SK-N-SH (cell line): Measurements from ENCODE around the gene GGCX. TPM values are rescaled to one million over a fixed set of nuclear protein-coding genes. Genes with fewer than 3 reads are reported as not detected.

Experiments used
- CTCF ChIA-PET: fragments of 300-600, 350-600 bp; formaldehyde crosslinking; extraction: SDS; loops from one replicate; lab custom pipeline; 2021; lab: Yijun Ruan, JAX
- POLR2A ChIA-PET: fragments of 350-600 bp; sonication (Branson Sonifier 250); formaldehyde crosslinking; extraction: SDS; loops from one replicate; lab custom pipeline; 2020; ENCODE audit warnings: antibody characterized with exemption, inconsistent platforms; lab: Yijun Ruan, JAX
- DNase-seq: peaks from one replicate; pipeline ENCODE4 v3.0.0; 2012
- H2AFZ ChIP-seq: fragments of 200-600 bp; sonication (generic); 2 replicates; pipeline ENCODE4 v1.8.1; 2016; ENCODE audit warnings: antibody characterized with exemption, mild to moderate bottlenecking, low read depth
- H3F3A ChIP-seq: fragments of 200-600 bp; sonication (generic); replicated peaks from 2 replicates; pipeline ENCODE3; 2016; ENCODE audit warnings: antibody characterized with exemption, mild to moderate bottlenecking; ENCODE audit not compliant: insufficient read depth
- H3K27ac ChIP-seq, 2 experiments: fragments of 200-500 bp in 1 of 2; fragments of 200-600 bp in 1 of 2; sonication (Bioruptor generic) in 1 of 2; sonication (generic), shearing (Covaris generic) in 1 of 2; 2 replicates each; pipeline versions ENCODE4 v1.5.1 to v1.6.1; 2014 to 2016; ENCODE audit warnings: low read depth in 2 of 2, inconsistent platforms in 1 of 2, low read length in 1 of 2, mild to moderate bottlenecking in 1 of 2, mixed read lengths in 1 of 2
- H3K27me3 ChIP-seq: fragments of 200-600 bp; sonication (generic), shearing (Covaris generic); 2 replicates; pipeline ENCODE4 v1.6.1; 2016; ENCODE audit warnings: mixed run types; ENCODE audit not compliant: insufficient read depth
- H3K36me3 ChIP-seq, 2 experiments: fragments of 200-500 bp in 1 of 2; fragments of 200-600 bp in 1 of 2; sonication (Bioruptor generic) in 1 of 2; sonication (generic) in 1 of 2; replicated peaks in 1 of 2; 2 replicates each; pipeline versions ENCODE3 to v1.5.1; 2014 to 2016; ENCODE audit warnings: low read length in 1 of 2, mild to moderate bottlenecking in 1 of 2; ENCODE audit not compliant: insufficient read depth in 2 of 2, control insufficient read depth in 1 of 2
- H3K4me1 ChIP-seq, 2 experiments: fragments of 200-500 bp in 1 of 2; fragments of 200-600 bp in 1 of 2; sonication (Bioruptor generic) in 1 of 2; sonication (generic), shearing (Covaris generic) in 1 of 2; 2 replicates each; pipeline versions ENCODE4 v1.5.1 to v1.6.1; 2014 to 2016; ENCODE audit warnings: low read depth in 1 of 2, low read length in 1 of 2, mixed run types in 1 of 2; ENCODE audit not compliant: insufficient read depth in 2 of 2, control insufficient read depth in 1 of 2
- H3K4me2 ChIP-seq: fragments of 200-600 bp; sonication (generic), shearing (Covaris generic); 2 replicates; pipeline ENCODE4 v1.6.1; 2017; ENCODE audit warnings: mixed run types
- H3K4me3 ChIP-seq, 2 experiments: fragments of 200-500 bp in 1 of 2; fragments of 200-600 bp in 1 of 2; sonication (Bioruptor generic) in 1 of 2; sonication (generic), shearing (Covaris generic) in 1 of 2; 2 replicates each; pipeline versions ENCODE4 v1.5.1 to v1.8.1; 2014 to 2016; ENCODE audit warnings: low read depth in 2 of 2, inconsistent platforms in 1 of 2, low read length in 1 of 2, mild to moderate bottlenecking in 1 of 2, mixed read lengths in 1 of 2, moderate library complexity in 1 of 2
- H3K79me2 ChIP-seq: fragments of 200-600 bp; sonication (generic); 2 replicates; pipeline ENCODE4 v1.8.1; 2017; ENCODE audit warnings: mild to moderate bottlenecking; ENCODE audit not compliant: insufficient read depth
- H3K9ac ChIP-seq: fragments of 200-600 bp; sonication (generic); 2 replicates; pipeline ENCODE4 v1.6.1; 2017; ENCODE audit warnings: mixed run types
- H3K9me2 ChIP-seq: fragments of 200-600 bp; sonication (generic); 2 replicates; pipeline ENCODE4 v1.6.1; 2017; ENCODE audit warnings: mixed run types
- H3K9me3 ChIP-seq: fragments of 200-600 bp; sonication (generic); 2 replicates; pipeline ENCODE4 v1.6.1; 2017; ENCODE audit warnings: mixed run types, mild to moderate bottlenecking, moderate library complexity
- H4K20me1 ChIP-seq: fragments of 200-600 bp; sonication (generic); 2 replicates; pipeline ENCODE4 v1.6.1; 2017; ENCODE audit warnings: mild to moderate bottlenecking, mixed run types; ENCODE audit not compliant: insufficient read depth
- CHD2 ChIP-seq: fragments of 150-350 bp; IDR thresholded peaks from 2 replicates; pipeline ENCODE4 v1.6.1; 2018; ENCODE audit warnings: low read length; ENCODE audit not compliant: partially characterized antibody
- CTCF ChIP-seq: fragments of 200-600 bp; sonication (generic); IDR thresholded peaks from 2 replicates; pipeline ENCODE4 v1.6.1; 2017; ENCODE audit warnings: antibody characterized with exemption, mild to moderate bottlenecking, moderate library complexity
- ELF1 ChIP-seq: IDR thresholded peaks from 2 replicates; pipeline ENCODE4 v1.4.0; 2012
- EZH2phosphoT487 ChIP-seq: fragments of 200-600 bp; sonication (generic); IDR thresholded peaks from 2 replicates; pipeline ENCODE4 v1.6.1; 2017; ENCODE audit warnings: low read depth, mixed run types, mild to moderate bottlenecking, antibody characterized with exemption, moderate library complexity, borderline replicate concordance
- FOXM1 ChIP-seq: IDR thresholded peaks from 2 replicates; pipeline ENCODE4 v1.4.0; 2012; ENCODE audit warnings: low read depth, mild to moderate bottlenecking
- JUND ChIP-seq: IDR thresholded peaks from 2 replicates; pipeline ENCODE4 v1.4.0; 2012
- MAX ChIP-seq: IDR thresholded peaks from 2 replicates; pipeline ENCODE4 v1.4.0; 2012; ENCODE audit warnings: low read depth
- MXI1 ChIP-seq: IDR thresholded peaks from 2 replicates; pipeline ENCODE4 v1.6.1; 2012; ENCODE audit warnings: mild to moderate bottlenecking, low read depth, low read length, improper control_type of control experiment
- PBX3 ChIP-seq: IDR thresholded peaks from 2 replicates; pipeline ENCODE4; 2012
- SMC3 ChIP-seq: IDR thresholded peaks from 2 replicates; pipeline ENCODE4 v1.6.1; 2012; ENCODE audit warnings: low read depth, low read length, improper control_type of control experiment
- TCF12 ChIP-seq: IDR thresholded peaks from 2 replicates; pipeline ENCODE4 v1.4.0; 2012
- USF1 ChIP-seq: IDR thresholded peaks from 2 replicates; pipeline ENCODE4 v1.4.0; 2012; ENCODE audit warnings: low read depth, borderline replicate concordance
- USF2 ChIP-seq: fragments of 150-350 bp; IDR thresholded peaks from 2 replicates; pipeline ENCODE4 v1.6.1; 2017; ENCODE audit warnings: antibody characterized with exemption, low read length, low read depth, borderline replicate concordance
- WGBS: methylation state at CpG from one replicate; pipeline ENCODE4 v1.1.6; 2017; ENCODE audit warnings: low lambda C conversion rate; 5-methylcytosine and 5-hydroxymethylcytosine counted together
- polyA plus RNA-seq, 3 experiments: library from polyadenylated mRNA; depleted of rRNA; stranded (reverse); fragments of >200 nt; gene quantifications; 2 replicates each; pipeline ENCODE4 v1.2.3, GENCODE V29; 2012

Gene GGCX
- polyA plus RNA-seq, 1 of the 3 experiments (the other 2 are of a cell fraction): 34.5 TPM

- H3K27me3 ChIP-seq: no peaks in the 10 kb centered on the region
- no peak for TF ChIP-seq CHD2
- no peak for TF ChIP-seq FOXM1
- no peak for TF ChIP-seq ELF1
- no peak for TF ChIP-seq SMC3
- TF ChIP-seq USF2: no peak
- TF ChIP-seq PBX3: no peak
- no peak for TF ChIP-seq JUND
- no peak for TF ChIP-seq USF1
- TF ChIP-seq CTCF: no peak
- TF ChIP-seq MAX: no peak
- H3K27ac ChIP-seq: no peak overlapping the region
- no peaks in the 10 kb centered on the region for H3K9me2 ChIP-seq
- H3F3A ChIP-seq: peaks cover 15% of the 10 kb centered on the region
- H3K4me2 ChIP-seq: peak overlapping the region; percentile 96
- peaks cover 4 to 30% of the 10 kb centered on the region in 2 experiments; a peak in 2 of 4 replicates for H3K4me1 ChIP-seq
- DNase-seq: no peak
- peaks cover 29% of the 10 kb centered on the region for H3K79me2 ChIP-seq
- no peaks in the 10 kb centered on the region for H4K20me1 ChIP-seq
- H3K9ac ChIP-seq: peak overlapping the region; percentile 72; the same call in 1 of the 2 replicates
- CTCF ChIA-PET: interaction anchor here (1.2 to 1.4 kb wide), 2 partner anchors 16 to 52 kb away, joined by 3 read pairs; no protein-coding TSS in a partner anchor
- H3K9me3 ChIP-seq: no peaks in the 10 kb centered on the region
- peaks cover 0 to 32% of the 10 kb centered on the region in 2 experiments for H3K36me3 ChIP-seq
- no peak overlapping the region for H2AFZ ChIP-seq
- WGBS: 77% methylated on average over 5 of the region's 6 CpGs
- POLR2A ChIA-PET: interaction anchor here (0.5 to 2.2 kb wide), 6 partner anchors 9 to 182 kb away, joined by 3 to 7 read pairs (median 5); partner anchors contain the start of genes C2orf68, MAT2A and SH2D6
- peak overlapping the region; percentile 93 to 98; a peak in 3 of 4 replicates for H3K4me3 ChIP-seq
Observed at GRCh38 chr2:85600951-85601770, 39.9 kb upstream of the GGCX start.

- H3K79me2 ChIP-seq: peaks cover 35% of the 10 kb centered on the region
Observed at GRCh38 chr2:85600235-85600575, 38.9 kb upstream of the GGCX start.

More at GRCh38 chr2:85600235-85600575, 38.9 kb upstream of the GGCX start:
- peaks cover 0 to 26% of the 10 kb centered on the region in 2 experiments; a peak in 2 of 4 replicates for H3K4me1 ChIP-seq
- peaks cover 0 to 28% of the 10 kb centered on the region in 2 experiments for H3K36me3 ChIP-seq
- H2AFZ ChIP-seq: no peak overlapping the region
- no peak overlapping the region for H3K4me2 ChIP-seq
- H3K9me2 ChIP-seq: no peaks in the 10 kb centered on the region
- no peak for TF ChIP-seq JUND
- no peak for TF ChIP-seq MXI1
- no peak for TF ChIP-seq USF2
- TF ChIP-seq CTCF: no peak
- TF ChIP-seq EZH2phosphoT487: no peak
- no peak for TF ChIP-seq TCF12
- no peaks in the 10 kb centered on the region for H4K20me1 ChIP-seq
- WGBS: 75% methylated on average over 3 of the region's 3 CpGs
- H3K27me3 ChIP-seq: no peaks in the 10 kb centered on the region
- no peak overlapping the region for H3K27ac ChIP-seq
- H3K9me3 ChIP-seq: no peaks in the 10 kb centered on the region
- ChIA-PET CTCF (no interaction called here), POLR2A (interaction anchor here (0.5 to 1.2 kb wide), 2 partner anchors 12 to 69 kb away, joined by 3 to 4 read pairs; partner anchors contain the start of gene C2orf68)
- H3F3A ChIP-seq: peaks cover 8% of the 10 kb centered on the region
- H3K4me3 ChIP-seq: no peak overlapping the region
- DNase-seq: no peak
- no peak overlapping the region for H3K9ac ChIP-seq
